SU-DHL-6 (cell line): ENCODE data around the gene TNIK.

ENCODE experiments used
- H2AFZ ChIP-seq: fragments of 200-600 bp; sonication (generic); 2 replicates; pipeline ENCODE4 v1.6.1; 2014; ENCODE audit warnings: low read depth, mild to moderate bottlenecking, moderate library complexity, mixed read lengths, antibody characterized with exemption, low read length; ENCODE audit not compliant: severe bottlenecking
- H3F3A ChIP-seq: fragments of 200-600 bp; shearing (Covaris generic); 2 replicates; pipeline ENCODE4 v1.6.0; 2016; ENCODE audit warnings: antibody characterized with exemption, mild to moderate bottlenecking; ENCODE audit not compliant: insufficient read depth
- H3K27ac ChIP-seq: fragments of 200-600 bp; sonication (generic); 2 replicates; pipeline ENCODE4 v1.5.1; 2016; ENCODE audit warnings: low read depth, mild to moderate bottlenecking, low read length, moderate library complexity, mixed read lengths
- H3K27me3 ChIP-seq: fragments of 200-600 bp; sonication (generic), shearing (Covaris generic); 2 replicates; pipeline ENCODE4 v1.6.0; 2014; ENCODE audit warnings: mild to moderate bottlenecking, low read length
- H3K36me3 ChIP-seq: fragments of 200-600 bp; sonication (generic); 2 replicates; pipeline ENCODE4 v1.6.1; 2014; ENCODE audit warnings: mild to moderate bottlenecking, low read length, mixed read lengths
- H3K4me2 ChIP-seq: fragments of 300-600, 200-600 bp; shearing (Covaris generic), sonication (generic); 2 replicates; pipeline ENCODE4 v1.6.0; 2014; ENCODE audit warnings: low read length, low read depth, mild to moderate bottlenecking; ENCODE audit not compliant: poor library complexity, severe bottlenecking
- H3K4me3 ChIP-seq: fragments of 200-600 bp; sonication (generic); 2 replicates; pipeline ENCODE4 v1.5.1; 2014; ENCODE audit warnings: antibody characterized with exemption, low read length, mild to moderate bottlenecking, mixed read lengths; ENCODE audit not compliant: insufficient read depth, poor library complexity, severe bottlenecking
- H3K79me2 ChIP-seq: fragments of 200-600 bp; sonication (generic); 2 replicates; pipeline ENCODE4 v1.6.1; 2014; ENCODE audit warnings: mild to moderate bottlenecking, low read length, moderate library complexity; ENCODE audit not compliant: insufficient read depth
- H3K9ac ChIP-seq: fragments of 200-600 bp; sonication (generic); 2 replicates; pipeline ENCODE4 v1.7.0; 2014; ENCODE audit warnings: mild to moderate bottlenecking, low read length
- H3K9me2 ChIP-seq: fragments of 200-600 bp; sonication (generic); replicated peaks from 2 replicates; pipeline ENCODE4 v1.6.1; 2014; ENCODE audit warnings: low read length; ENCODE audit not compliant: insufficient read depth
- H3K9me3 ChIP-seq: fragments of 200-600 bp; sonication (generic); 2 replicates; pipeline ENCODE4 v1.6.1; 2014; ENCODE audit warnings: low read length, mixed read lengths; ENCODE audit not compliant: insufficient read depth
- H4K20me1 ChIP-seq: fragments of 200-600 bp; sonication (generic); 2 replicates; pipeline ENCODE4 v1.6.1; 2014; ENCODE audit warnings: low read depth, mild to moderate bottlenecking, antibody characterized with exemption, low read length, moderate library complexity, mixed read lengths
- CTCF ChIP-seq: fragments of 200-600 bp; sonication (generic); IDR thresholded peaks from one replicate; pipeline ENCODE4 v1.5.1; 2017; ENCODE audit warnings: antibody characterized with exemption, mild to moderate bottlenecking, low read length, moderate library complexity; ENCODE audit not compliant: insufficient read depth, poor library complexity, severe bottlenecking
- EZH2phosphoT487 ChIP-seq: fragments of 200-600 bp; sonication (generic), shearing (Covaris generic); conservative IDR thresholded peaks from 2 replicates; pipeline ENCODE4 v1.6.1; 2018; ENCODE audit warnings: mild to moderate bottlenecking, antibody characterized with exemption, low read length, moderate library complexity, mixed read lengths

TNIK gene

DNA sequence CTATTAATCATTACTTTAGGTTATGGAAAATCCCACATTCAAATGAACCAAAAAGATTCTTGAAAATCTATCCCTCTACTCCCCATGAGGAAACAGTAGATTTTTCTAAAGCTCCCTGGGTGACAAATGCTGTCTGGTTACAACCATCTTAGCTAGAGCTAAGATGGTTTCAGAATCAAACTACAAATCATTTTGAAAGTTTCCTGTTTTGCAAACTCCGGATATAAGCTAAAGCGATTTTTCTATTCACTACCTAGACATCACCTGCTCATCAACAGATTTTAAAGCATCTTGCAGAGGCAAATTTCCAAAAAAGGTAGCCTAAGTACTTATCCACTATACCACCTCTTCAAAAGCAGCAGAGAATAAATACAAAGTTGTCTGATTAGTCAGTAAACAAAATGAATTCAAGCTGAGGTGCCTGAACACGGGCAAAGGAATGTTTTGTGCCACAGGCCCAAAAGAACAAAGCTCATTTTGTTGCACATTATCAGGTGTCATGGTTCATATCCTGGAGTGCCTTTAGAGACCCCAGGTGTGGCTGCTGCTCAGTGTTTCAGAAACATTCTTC lies 204.9 kb downstream of the TNIK start:
- H3K27me3 ChIP-seq, result no peaks in the 10 kb centered on the region
- H3K9me2 ChIP-seq, result 0 out of 2 replicates have a peak, but pooled peaks cover 7% of the 10 kb centered on the region
- H3F3A ChIP-seq, result no peaks in the 10 kb centered on the region
- H4K20me1 ChIP-seq, result no peaks in the 10 kb centered on the region
- no peak overlapping the region for H3K4me2 ChIP-seq
- no peak overlapping the region for H3K27ac ChIP-seq
- no peak overlapping the region for H2AFZ ChIP-seq
- TF ChIP-seq CTCF, result no peak
- no peak for TF ChIP-seq EZH2phosphoT487
- no peak overlapping the region for H3K9ac ChIP-seq
- H3K4me3 ChIP-seq, result no peak overlapping the region
- no peaks in the 10 kb centered on the region for H3K9me3 ChIP-seq
- no peaks in the 10 kb centered on the region for H3K79me2 ChIP-seq
- no peaks in the 10 kb centered on the region for H3K36me3 ChIP-seq

- no peak overlapping the region for H2AFZ ChIP-seq
- H3K4me3 ChIP-seq, result no peak overlapping the region
- no peaks in the 10 kb centered on the region for H3K9me3 ChIP-seq
- TF ChIP-seq EZH2phosphoT487 (no peak), CTCF (no peak)
- H3K36me3 ChIP-seq, result no peaks in the 10 kb centered on the region
- no peaks in the 10 kb centered on the region for H3K27me3 ChIP-seq
- no peaks in the 10 kb centered on the region for H4K20me1 ChIP-seq
- H3K9me2 ChIP-seq, result 0 out of 2 replicates have a peak, but pooled peaks cover 7% of the 10 kb centered on the region
- no peak overlapping the region for H3K9ac ChIP-seq
- no peaks in the 10 kb centered on the region for H3K79me2 ChIP-seq
- no peak overlapping the region for H3K27ac ChIP-seq
- H3K4me2 ChIP-seq, result no peak overlapping the region
- H3F3A ChIP-seq, result no peaks in the 10 kb centered on the region
Measured at GRCh38 chr3:171254315-171254714, 205.9 kb downstream of the TNIK start.

DNA sequence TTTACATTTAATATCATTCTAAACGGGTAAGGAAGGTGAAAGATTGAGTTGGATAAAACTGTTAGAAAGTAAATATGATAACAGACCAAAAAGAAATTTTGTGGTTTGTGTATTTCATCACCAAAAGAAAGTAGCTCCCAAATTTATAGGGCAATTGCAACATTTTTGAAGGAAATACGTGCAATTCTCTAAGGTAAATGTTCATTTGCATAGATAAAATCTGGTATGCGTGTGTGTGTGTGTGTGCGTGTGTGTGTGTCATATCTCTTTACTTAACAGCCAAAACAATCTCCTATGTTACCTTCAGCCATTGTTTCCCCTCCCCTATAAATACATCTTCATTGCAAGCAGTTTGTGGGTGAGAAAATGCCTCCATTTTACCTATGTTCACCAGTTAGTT lies 208.4 kb downstream of the TNIK start:
- Histone ChIP-seq H3K9me2 (0 out of 2 replicates have a peak, but pooled peaks cover 2% of the 10 kb centered on the region), H4K20me1 (no peaks in the 10 kb centered on the region), H3K9ac (no peak overlapping the region), H3K4me3 (no peak overlapping the region), H3K36me3 (no peaks in the 10 kb centered on the region), H3K9me3 (no peaks in the 10 kb centered on the region), H3K27me3 (no peaks in the 10 kb centered on the region), H3K79me2 (no peaks in the 10 kb centered on the region), H3F3A (no peaks in the 10 kb centered on the region), H3K4me2 (no peak overlapping the region), H3K27ac (no peak overlapping the region), H2AFZ (no peak overlapping the region)
- TF ChIP-seq EZH2phosphoT487, result no peak
- TF ChIP-seq CTCF, result no peak
